ENCODE measurements around the gene AIP.
"Not testable (repeated sequence)": the region's sequence is repeated elsewhere in the genome, so short reads cannot be mapped to it uniquely, and the experiment has no call there.

AIP gene

DNA sequence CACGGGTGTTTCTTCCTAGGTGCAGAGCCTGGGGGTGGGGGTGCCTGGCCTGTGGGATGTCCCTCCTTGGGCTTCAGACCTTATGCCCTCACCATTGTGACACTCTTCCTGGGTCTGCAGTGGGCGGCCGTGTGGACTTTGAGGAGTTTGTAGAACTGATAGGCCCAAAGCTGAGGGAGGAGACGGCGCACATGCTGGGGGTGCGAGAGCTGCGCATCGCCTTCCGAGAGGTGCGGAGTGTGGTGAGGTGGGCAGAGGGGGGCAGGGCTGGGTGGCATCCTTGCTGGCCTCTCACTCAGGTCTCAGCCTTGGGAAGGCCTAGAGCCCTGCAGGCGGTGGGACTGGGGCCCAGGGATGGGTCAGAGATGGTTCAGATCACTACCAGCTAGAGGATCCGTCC, 25.4 kb upstream of the AIP start:
- no peak for TF ChIP-seq POU2F2 (IDR thresholded peaks at IDR 0.05; ENCODE audit: low read depth, low read length)
- no peak for TF ChIP-seq SPI1 (IDR thresholded peaks at IDR 0.05; ENCODE audit: low read depth, low read length)
- no peak for TF ChIP-seq POLR2A (IDR thresholded peaks at IDR 0.05; ENCODE audit: low read depth, low read length)
- no peak for TF ChIP-seq TAF1 (IDR thresholded peaks at IDR 0.05; ENCODE audit: low read depth, low read length)
- no peak for TF ChIP-seq PAX5 (IDR thresholded peaks at IDR 0.05; ENCODE audit: insufficient read depth, low read length, severe bottlenecking)
- no peak for TF ChIP-seq POLR2AphosphoS5 (IDR thresholded peaks at IDR 0.05; ENCODE audit: low read depth, low read length)
- FAIRE-seq (no peak), DNase-seq (ENCODE audit: insufficient read length, low spot score) (no peak)

DNA sequence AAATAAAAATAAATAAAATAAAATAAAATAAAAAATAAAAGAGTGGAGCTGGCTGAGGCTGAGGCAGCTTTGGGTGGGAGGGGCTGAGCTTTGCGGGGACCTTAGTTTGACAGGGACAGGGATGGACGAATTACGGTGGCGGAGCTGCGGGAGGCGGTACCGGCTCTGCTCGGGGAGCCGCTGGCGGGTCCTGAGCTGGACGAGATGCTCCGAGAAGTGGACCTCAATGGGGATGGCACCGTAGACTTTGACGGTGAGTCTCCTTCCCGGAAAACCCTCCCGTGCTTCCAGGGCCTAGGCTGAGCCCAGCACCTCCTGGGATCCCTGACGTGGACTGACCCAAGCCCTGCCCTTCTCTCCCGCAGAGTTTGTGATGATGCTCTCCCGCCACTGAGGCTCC, 24.6 kb upstream of the AIP start:
- no peak for TF ChIP-seq POU2F2 (IDR thresholded peaks at IDR 0.05; ENCODE audit: low read depth, low read length)
- TF ChIP-seq TAF1 (IDR thresholded peaks at IDR 0.05; ENCODE audit: low read depth, low read length): no peak
- TF ChIP-seq SPI1 (IDR thresholded peaks at IDR 0.05; ENCODE audit: low read depth, low read length): no peak
- no peak for TF ChIP-seq PAX5 (IDR thresholded peaks at IDR 0.05; ENCODE audit: insufficient read depth, low read length, severe bottlenecking)
- FAIRE-seq (no peak), DNase-seq (ENCODE audit: insufficient read length, low spot score) (no peak)

DNA sequence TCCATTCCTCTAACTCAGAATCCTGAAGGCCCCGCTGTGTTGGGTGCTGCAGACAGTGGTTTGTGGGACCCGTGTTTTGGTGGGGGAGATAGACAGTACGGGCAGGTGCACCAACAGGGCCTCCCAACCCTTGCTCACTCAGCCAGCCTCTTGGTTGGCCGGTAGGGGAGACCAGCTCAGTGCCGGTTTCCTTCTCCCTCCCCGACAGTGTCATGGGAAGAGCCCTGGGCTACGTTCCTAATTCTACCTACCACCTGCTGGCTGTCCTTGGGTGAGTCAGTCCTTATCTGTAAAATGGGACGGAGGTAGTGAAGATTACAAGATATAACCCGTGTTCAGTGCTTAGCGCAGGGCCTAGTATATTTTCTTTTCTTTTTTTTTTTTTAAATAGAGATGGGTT, 19.6 kb upstream of the AIP start:
- DNase-seq (ENCODE audit: insufficient read length, low spot score) (no peak), FAIRE-seq (no peak)
- TF ChIP-seq SPI1 (IDR thresholded peaks at IDR 0.05; ENCODE audit: low read depth, low read length) (no peak), POLR2AphosphoS5 (IDR thresholded peaks at IDR 0.05; ENCODE audit: low read depth, low read length) (no peak)

- DNase-seq (ENCODE audit: insufficient read length, low spot score) (no peak), FAIRE-seq (no peak)
- TF ChIP-seq POU2F2 (IDR thresholded peaks at IDR 0.05; ENCODE audit: low read depth, low read length) (no peak), SPI1 (IDR thresholded peaks at IDR 0.05; ENCODE audit: low read depth, low read length) (no peak), PAX5 (IDR thresholded peaks at IDR 0.05; ENCODE audit: insufficient read depth, low read length, severe bottlenecking) (no peak), POLR2AphosphoS5 (IDR thresholded peaks at IDR 0.05; ENCODE audit: low read depth, low read length) (no peak), POLR2A (IDR thresholded peaks at IDR 0.05; ENCODE audit: low read depth, low read length) (no peak), TAF1 (IDR thresholded peaks at IDR 0.05; ENCODE audit: low read depth, low read length) (no peak)
Observed at GRCh38 chr11:67463680-67464410, 19.0 kb upstream of the AIP start.

- FAIRE-seq: peak; percentile 95
- TF ChIP-seq POLR2AphosphoS5 (IDR thresholded peaks at IDR 0.05; ENCODE audit: low read depth, low read length) (peak; percentile 71), PAX5 (IDR thresholded peaks at IDR 0.05; ENCODE audit: insufficient read depth, low read length, severe bottlenecking) (no peak), TAF1 (IDR thresholded peaks at IDR 0.05; ENCODE audit: low read depth, low read length) (peak; percentile 70), POU2F2 (IDR thresholded peaks at IDR 0.05; ENCODE audit: low read depth, low read length) (no peak; the same call in 1 of the 2 replicates), SPI1 (IDR thresholded peaks at IDR 0.05; ENCODE audit: low read depth, low read length) (no peak), POLR2A (IDR thresholded peaks at IDR 0.05; ENCODE audit: low read depth, low read length) (peak; percentile 78)
- DNase-seq (ENCODE audit: insufficient read length, low spot score): peak; percentile 92
Observed at GRCh38 chr11:67464411-67465188, 18.2 kb upstream of the AIP start.

- FAIRE-seq: no peak
- no peak for DNase-seq (ENCODE audit: insufficient read length, low spot score)
- no peak for TF ChIP-seq PAX5 (IDR thresholded peaks at IDR 0.05; ENCODE audit: insufficient read depth, low read length, severe bottlenecking)
- TF ChIP-seq TAF1 (IDR thresholded peaks at IDR 0.05; ENCODE audit: low read depth, low read length): no peak
- no peak for TF ChIP-seq POU2F2 (IDR thresholded peaks at IDR 0.05; ENCODE audit: low read depth, low read length)
- TF ChIP-seq POLR2AphosphoS5 (IDR thresholded peaks at IDR 0.05; ENCODE audit: low read depth, low read length): no peak
Observed at GRCh38 chr11:67465189-67465510, 17.7 kb upstream of the AIP start.

DNA sequence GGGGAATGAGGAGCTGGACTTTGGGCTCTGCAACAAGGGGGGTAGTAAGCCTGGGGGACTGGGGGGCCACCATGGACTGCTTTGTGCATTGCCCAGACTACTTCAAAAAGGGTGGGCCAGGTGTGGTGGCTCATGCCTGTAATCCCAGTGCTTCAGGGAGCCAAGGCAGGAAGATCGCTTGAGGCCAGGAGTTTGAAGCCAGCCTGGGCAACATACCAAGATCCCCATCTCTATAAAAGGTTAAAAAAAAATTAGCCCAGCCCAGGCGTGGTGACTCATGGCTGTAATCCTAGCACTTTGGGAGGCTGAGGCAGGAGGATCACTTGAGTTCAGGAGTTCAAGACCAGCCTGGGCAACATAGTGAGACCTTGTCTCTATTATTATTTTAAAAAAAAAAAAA, 17.3 kb upstream of the AIP start:
- not testable (repeated sequence) for DNase-seq (ENCODE audit: insufficient read length, low spot score); FAIRE-seq

GRCh38 chr11:67466367-67466766, 16.5 kb upstream of the AIP start:
- TF ChIP-seq TAF1 (IDR thresholded peaks at IDR 0.05; ENCODE audit: low read depth, low read length) (no peak), SPI1 (IDR thresholded peaks at IDR 0.05; ENCODE audit: low read depth, low read length) (no peak), PAX5 (IDR thresholded peaks at IDR 0.05; ENCODE audit: insufficient read depth, low read length, severe bottlenecking) (no peak), POLR2AphosphoS5 (IDR thresholded peaks at IDR 0.05; ENCODE audit: low read depth, low read length) (no peak), POU2F2 (IDR thresholded peaks at IDR 0.05; ENCODE audit: low read depth, low read length) (no peak), POLR2A (IDR thresholded peaks at IDR 0.05; ENCODE audit: low read depth, low read length) (no peak)
- FAIRE-seq (no peak), DNase-seq (ENCODE audit: insufficient read length, low spot score) (no peak)

GRCh38 chr11:67466962-67467771, 15.7 kb upstream of the AIP start:
- no peak for TF ChIP-seq PAX5 (IDR thresholded peaks at IDR 0.05; ENCODE audit: insufficient read depth, low read length, severe bottlenecking)
- no peak for TF ChIP-seq SPI1 (IDR thresholded peaks at IDR 0.05; ENCODE audit: low read depth, low read length)
- TF ChIP-seq POLR2A (IDR thresholded peaks at IDR 0.05; ENCODE audit: low read depth, low read length): no peak
- TF ChIP-seq POU2F2 (IDR thresholded peaks at IDR 0.05; ENCODE audit: low read depth, low read length): no peak
- TF ChIP-seq POLR2AphosphoS5 (IDR thresholded peaks at IDR 0.05; ENCODE audit: low read depth, low read length): no peak
- TF ChIP-seq TAF1 (IDR thresholded peaks at IDR 0.05; ENCODE audit: low read depth, low read length): no peak
- DNase-seq (ENCODE audit: insufficient read length, low spot score) (no peak), FAIRE-seq (no peak)
